GM12891 (cell line): Measurements from ENCODE around the gene RUFY3.
A peak's percentile ranks its signal among the peaks of the same experiment; 100 is the strongest.
"Not testable (repeated sequence)": the region's sequence is repeated elsewhere in the genome, so short reads cannot be mapped to it uniquely, and the experiment has no call there.

ENCODE experiments used
- DNase-seq: peaks from one replicate; pipeline ENCODE4 v3.0.0; 2011; ENCODE audit warnings: low spot score; ENCODE audit not compliant: insufficient read length
- FAIRE-seq: peaks from 2 replicates; lab custom pipeline; 2011; peaks lifted over from hg19 to GRCh38; lab: Jason Lieb, UNC
- PAX5 ChIP-seq: IDR thresholded peaks from 2 replicates; pipeline ENCODE4 v1.6.1; 2011; ENCODE audit warnings: low read length, moderate library complexity, mild to moderate bottlenecking; ENCODE audit not compliant: insufficient read depth, severe bottlenecking
- POLR2A ChIP-seq: IDR thresholded peaks from 2 replicates; pipeline ENCODE4 v1.6.1; 2011; ENCODE audit warnings: low read depth, low read length, control low read depth
- POLR2AphosphoS5 ChIP-seq: IDR thresholded peaks from 2 replicates; pipeline ENCODE4 v1.6.1; 2011; ENCODE audit warnings: low read depth, low read length, control low read depth
- POU2F2 ChIP-seq: IDR thresholded peaks from 2 replicates; pipeline ENCODE4 v1.6.1; 2011; ENCODE audit warnings: low read depth, mild to moderate bottlenecking, control low read depth, low read length, moderate library complexity
- SPI1 ChIP-seq: IDR thresholded peaks from 2 replicates; pipeline ENCODE4 v1.6.1; 2011; ENCODE audit warnings: low read depth, low read length, control low read depth
- TAF1 ChIP-seq: IDR thresholded peaks from 2 replicates; pipeline ENCODE4 v1.6.1; 2011; ENCODE audit warnings: low read depth, low read length, control low read depth

RUFY3 gene

GRCh38 chr4:70687821-70688794 lies 33.7 kb upstream of the RUFY3 start, which contains the start of gene UTP3:
TSS of gene UTP3 (plus strand) at chr4:70688532. CDS start at chr4:70688678, 146 bp downstream.
- FAIRE-seq: peak; percentile 93
- TF ChIP-seq POLR2AphosphoS5: peak; percentile 90
- TF ChIP-seq POLR2A: peak; percentile 85
- TF ChIP-seq POU2F2: peak; percentile 86
- peak; percentile 60 for TF ChIP-seq TAF1
- peak; percentile 47 for TF ChIP-seq PAX5
- TF ChIP-seq SPI1: peak; percentile 59

GRCh38 chr4:70688795-70689231 lies 33.0 kb upstream of the RUFY3 start:
- FAIRE-seq: no peak
- DNase-seq: no peak
- TF ChIP-seq POLR2AphosphoS5 (no peak), TAF1 (no peak), POU2F2 (no peak), POLR2A (no peak), PAX5 (no peak), SPI1 (no peak)

More at GRCh38 chr4:70687821-70688794, 33.7 kb upstream of the RUFY3 start, which contains the start of gene UTP3:
- DNase-seq: peak; percentile 52

GRCh38 chr4:70691661-70692060 lies 30.1 kb upstream of the RUFY3 start:
- DNase-seq (no peak), FAIRE-seq (no peak)
- TF ChIP-seq PAX5: no peak
- no peak for TF ChIP-seq TAF1
- no peak for TF ChIP-seq SPI1
- TF ChIP-seq POLR2A: no peak
- no peak for TF ChIP-seq POLR2AphosphoS5
- no peak for TF ChIP-seq POU2F2

- FAIRE-seq, DNase-seq: not testable (repeated sequence)
Observed at GRCh38 chr4:70694633-70695032, 27.1 kb upstream of the RUFY3 start.

GRCh38 chr4:70698435-70698834 lies 23.3 kb upstream of the RUFY3 start:
- not testable (repeated sequence) for DNase-seq, FAIRE-seq

- DNase-seq (no peak), FAIRE-seq (no peak)
- TF ChIP-seq SPI1 (no peak), POLR2AphosphoS5 (no peak), POLR2A (no peak), POU2F2 (no peak), TAF1 (no peak), PAX5 (no peak)
Observed at GRCh38 chr4:70700712-70701111, 21.1 kb upstream of the RUFY3 start.

GRCh38 chr4:70701271-70701670 lies 20.5 kb upstream of the RUFY3 start:
- TF ChIP-seq TAF1 (no peak), SPI1 (no peak), PAX5 (no peak), POLR2AphosphoS5 (no peak), POU2F2 (no peak), POLR2A (no peak)
- FAIRE-seq (no peak), DNase-seq (no peak)

- not testable (repeated sequence) for DNase-seq, FAIRE-seq
Observed at GRCh38 chr4:70702592-70702991, 19.2 kb upstream of the RUFY3 start.

GRCh38 chr4:70703619-70704214 lies 18.0 kb upstream of the RUFY3 start:
- no peak for DNase-seq

GRCh38 chr4:70704215-70704930 lies 17.4 kb upstream of the RUFY3 start:
- DNase-seq: peak; percentile 54
- FAIRE-seq: peak; percentile 87
- no peak for TF ChIP-seq PAX5

More at GRCh38 chr4:70703619-70704214, 18.0 kb upstream of the RUFY3 start:
- no peak for FAIRE-seq
- TF ChIP-seq TAF1: no peak
- no peak for TF ChIP-seq PAX5
- no peak for TF ChIP-seq POLR2AphosphoS5
- no peak for TF ChIP-seq SPI1
- no peak for TF ChIP-seq POU2F2
- TF ChIP-seq POLR2A: no peak
